ENCODE data around the gene STK40.

Gene STK40

GRCh38 chr1:36385410-36386264, at the start of gene STK40:
STK40 (minus strand) TSS chr1:36385924; CDS start chr1:36361332, 24,592 bp downstream.
- no peaks in the 10 kb centered on the region for H3K9me3 ChIP-seq (ENCODE audit: control insufficient read depth, insufficient read depth, low read length)
- no peaks in the 10 kb centered on the region for H3K27me3 ChIP-seq (ENCODE audit: control insufficient read depth, low read length)
- peaks cover 81% of the 10 kb centered on the region for H3K36me3 ChIP-seq (ENCODE audit: control insufficient read depth, low read length)
- peaks cover 19% of the 10 kb centered on the region; the same call in 1 of the 2 replicates for H4K20me1 ChIP-seq (ENCODE audit: control insufficient read depth, insufficient read depth, low read depth, low read length)
- TF ChIP-seq CTCF (IDR thresholded peaks at IDR 0.05; ENCODE audit: low read depth, low read length, poor library complexity, severe bottlenecking) (no peak), EZH2phosphoT487 (IDR thresholded peaks at IDR 0.05; ENCODE audit: borderline replicate concordance, low read length) (no peak)
- H3K27ac ChIP-seq (ENCODE audit: low read depth, low read length) = peak within 1 kb of the TSS; percentile 97
- H3K79me2 ChIP-seq (ENCODE audit: control insufficient read depth, low read length) = peaks cover 83% of the 10 kb centered on the region
- H3K9me2 ChIP-seq (replicated peaks; ENCODE audit: control insufficient read depth, low read length) = no peaks in the 10 kb centered on the region
- H3K4me3 ChIP-seq (ENCODE audit: low read length) = peak within 1 kb of the TSS; percentile 89
- H3F3A ChIP-seq (ENCODE audit: control insufficient read depth, insufficient read depth) = peaks cover 32% of the 10 kb centered on the region
- peaks cover 88% of the 10 kb centered on the region for H3K4me1 ChIP-seq (ENCODE audit: control insufficient read depth, low read length)
- H3K4me2 ChIP-seq (ENCODE audit: low read length) = peak within 1 kb of the TSS; percentile 100

- Histone ChIP-seq H4K20me1 (ENCODE audit: control insufficient read depth, insufficient read depth, low read depth, low read length) (no peaks in the 10 kb centered on the region), H3K9me3 (ENCODE audit: control insufficient read depth, insufficient read depth, low read length) (no peaks in the 10 kb centered on the region), H3K4me2 (ENCODE audit: low read length) (no peak overlapping the region), H3K27ac (ENCODE audit: low read depth, low read length) (no peak overlapping the region), H3K36me3 (ENCODE audit: control insufficient read depth, low read length) (no peaks in the 10 kb centered on the region), H3K4me1 (ENCODE audit: control insufficient read depth, low read length) (no peaks in the 10 kb centered on the region), H3F3A (ENCODE audit: control insufficient read depth, insufficient read depth) (no peaks in the 10 kb centered on the region), H3K9me2 (replicated peaks; ENCODE audit: control insufficient read depth, low read length) (no peaks in the 10 kb centered on the region), H3K4me3 (ENCODE audit: low read length) (no peak overlapping the region), H3K79me2 (ENCODE audit: control insufficient read depth, low read length) (no peaks in the 10 kb centered on the region), H3K27me3 (ENCODE audit: control insufficient read depth, low read length) (no peaks in the 10 kb centered on the region)
- TF ChIP-seq EZH2phosphoT487 (IDR thresholded peaks at IDR 0.05; ENCODE audit: borderline replicate concordance, low read length) = no peak
- no peak for TF ChIP-seq CTCF (IDR thresholded peaks at IDR 0.05; ENCODE audit: low read depth, low read length, poor library complexity, severe bottlenecking)
Measured at GRCh38 chr1:36433102-36433501, 47.4 kb upstream of the STK40 start.

- no peaks in the 10 kb centered on the region for H3K36me3 ChIP-seq (ENCODE audit: control insufficient read depth, low read length)
- H3K4me1 ChIP-seq (ENCODE audit: control insufficient read depth, low read length) = no peaks in the 10 kb centered on the region
- TF ChIP-seq CTCF (IDR thresholded peaks at IDR 0.05; ENCODE audit: low read depth, low read length, poor library complexity, severe bottlenecking) (no peak), EZH2phosphoT487 (IDR thresholded peaks at IDR 0.05; ENCODE audit: borderline replicate concordance, low read length) (no peak)
Measured at GRCh38 chr1:36432616-36433015, 46.9 kb upstream of the STK40 start.

More at GRCh38 chr1:36432616-36433015, 46.9 kb upstream of the STK40 start:
- Histone ChIP-seq H3K9me3 (ENCODE audit: control insufficient read depth, insufficient read depth, low read length) (no peaks in the 10 kb centered on the region), H3K79me2 (ENCODE audit: control insufficient read depth, low read length) (no peaks in the 10 kb centered on the region), H3F3A (ENCODE audit: control insufficient read depth, insufficient read depth) (no peaks in the 10 kb centered on the region), H3K4me2 (ENCODE audit: low read length) (no peak overlapping the region), H3K27ac (ENCODE audit: low read depth, low read length) (no peak overlapping the region), H3K27me3 (ENCODE audit: control insufficient read depth, low read length) (no peaks in the 10 kb centered on the region), H4K20me1 (ENCODE audit: control insufficient read depth, insufficient read depth, low read depth, low read length) (no peaks in the 10 kb centered on the region), H3K4me3 (ENCODE audit: low read length) (no peak overlapping the region), H3K9me2 (replicated peaks; ENCODE audit: control insufficient read depth, low read length) (no peaks in the 10 kb centered on the region)

All from DOHH2 (cell line).